Natural killer cell (primary cell): ENCODE results near the gene NUP205. TPM values are rescaled to one million over a fixed set of nuclear protein-coding genes. Genes with fewer than 3 reads are reported as not detected.

Experiments used
- ATAC-seq, 3 donors: fragments of 150-1000 bp in 2 of 3; fragments of 200-7000 bp in 1 of 3; cut with Tn5 transposase; 1 replicate in 1 of 3; 2 replicates in 2 of 3; pipeline ENCODE4 v1.10.0; 2021; ENCODE audit warnings: mild to moderate bottlenecking in 2 of 3, moderate library complexity in 2 of 3
- DNase-seq, 2 donors: peaks; one replicate each; pipeline versions ENCODE4 v3.0.0 to v3.0.0-alpha.2; 2013 to 2021; ENCODE audit warnings: mixed read lengths in 1 of 2
- H3K27ac ChIP-seq: one replicate; pipeline ENCODE4 v1.5.1; 2013; ENCODE audit warnings: mild to moderate bottlenecking, low read length
- H3K27me3 ChIP-seq: one replicate; pipeline ENCODE4 v1.6.1; 2013; ENCODE audit warnings: low read length; ENCODE audit not compliant: control insufficient read depth, insufficient read depth
- H3K36me3 ChIP-seq: one replicate; pipeline ENCODE4 v1.6.1; 2013; ENCODE audit warnings: low read length; ENCODE audit not compliant: control insufficient read depth, insufficient read depth
- H3K4me1 ChIP-seq: one replicate; pipeline ENCODE4 v1.6.1; 2013; ENCODE audit warnings: low read length; ENCODE audit not compliant: control insufficient read depth, insufficient read depth
- H3K4me3 ChIP-seq: one replicate; pipeline ENCODE4 v1.5.1; 2013; ENCODE audit warnings: low read length
- H3K9me3 ChIP-seq: one replicate; pipeline ENCODE4 v1.6.1; 2013; ENCODE audit warnings: low read length; ENCODE audit not compliant: control insufficient read depth, insufficient read depth
- H3K27ac Mint-ChIP-seq, 2 donors: one replicate each; pipeline ENCODE4 v1.8.0; 2022; ENCODE audit warnings: mild to moderate bottlenecking in 2 of 2, mixed read lengths in 2 of 2, moderate library complexity in 1 of 2
- H3K27me3 Mint-ChIP-seq, 2 donors: one replicate each; pipeline ENCODE4 v1.8.0; 2022; ENCODE audit warnings: low read depth in 2 of 2, mixed read lengths in 2 of 2
- H3K36me3 Mint-ChIP-seq: one replicate; pipeline ENCODE4 v1.8.0; 2022; ENCODE audit warnings: mixed read lengths
- H3K4me1 Mint-ChIP-seq, 2 donors: one replicate each; pipeline ENCODE4 v1.8.0; 2022; ENCODE audit warnings: mixed read lengths in 2 of 2
- H3K4me3 Mint-ChIP-seq: one replicate; pipeline ENCODE4 v1.8.0; 2022; ENCODE audit warnings: mild to moderate bottlenecking, moderate library complexity, mixed read lengths
- H3K9me3 Mint-ChIP-seq, 2 donors: one replicate each; pipeline ENCODE4 v1.8.0; 2022; ENCODE audit warnings: mixed read lengths in 2 of 2
- CTCF ChIP-seq: fragments of 200-600 bp; IDR thresholded peaks from one replicate; pipeline ENCODE4 v1.8.0; 2022; ENCODE audit warnings: antibody characterized with exemption
- WGBS: methylation state at CpG from one replicate; pipeline ENCODE4 v1.1.7; 2013; ENCODE audit warnings: missing lambda C conversion rate; ENCODE audit not compliant: insufficient coverage; 5-methylcytosine and 5-hydroxymethylcytosine counted together
- intact Hi-C: fragments of 100-400 bp; cut with micrococcal nuclease; formaldehyde crosslinking; loops from one replicate; pipeline ENCODE4 v1.14.2; 2022
- total RNA-seq, 4 donors: library from RNA; stranded (reverse); fragments of 120-200 nt in 1 of 4; gene quantifications; one replicate each; pipeline versions ENCODE4 v1.2.3 to v1.2.4, GENCODE V29; 2013 to 2022

Gene NUP205
- total RNA-seq, 3 donors from 2014 or later (not counting 1 experiment from before 2014, with no cell fraction given), result 45.6 to 55.1 (median 53.7) TPM

- H3K4me1 Mint-ChIP-seq, result no peaks in the 10 kb centered on the region
- Histone ChIP-seq H3K27me3 (no peaks in the 10 kb centered on the region), H3K4me1 (no peaks in the 10 kb centered on the region), H3K4me3 (no peak overlapping the region), H3K9me3 (no peaks in the 10 kb centered on the region), H3K36me3 (peaks cover 77% of the 10 kb centered on the region), H3K27ac (no peak overlapping the region)
- no peaks in the 10 kb centered on the region for H3K9me3 Mint-ChIP-seq
- WGBS, result no CpG with 5 or more reads among the region's 2 CpGs
- no peaks in the 10 kb centered on the region for H3K27me3 Mint-ChIP-seq
- H3K4me3 Mint-ChIP-seq, result no peak overlapping the region
- TF ChIP-seq CTCF, result no peak
- intact Hi-C loops, result no loop called here
- H3K36me3 Mint-ChIP-seq, result peaks cover 24% of the 10 kb centered on the region
- DNase-seq (no peak), ATAC-seq (no peak)
- H3K27ac Mint-ChIP-seq, result no peak overlapping the region
Observed at GRCh38 chr7:135597181-135597925, 39.6 kb downstream of the NUP205 start.

GRCh38 chr7:135597926-135598305 is 40.2 kb downstream of the NUP205 start:
- ATAC-seq, result no peak
- WGBS, result 98% methylated on average over 6 of the region's 6 CpGs
- Histone ChIP-seq H3K4me3 (no peak overlapping the region), H3K36me3 (peaks cover 78% of the 10 kb centered on the region), H3K9me3 (no peaks in the 10 kb centered on the region), H3K27ac (no peak overlapping the region), H3K27me3 (no peaks in the 10 kb centered on the region), H3K4me1 (no peaks in the 10 kb centered on the region)
- DNase-seq, result no peak
- TF ChIP-seq CTCF, result no peak
- no peaks in the 10 kb centered on the region for H3K4me1 Mint-ChIP-seq
- H3K36me3 Mint-ChIP-seq, result peaks cover 26% of the 10 kb centered on the region
- no peak overlapping the region for H3K4me3 Mint-ChIP-seq
- intact Hi-C loops, result no loop called here
- H3K9me3 Mint-ChIP-seq, result no peaks in the 10 kb centered on the region
- no peak overlapping the region for H3K27ac Mint-ChIP-seq
- no peaks in the 10 kb centered on the region for H3K27me3 Mint-ChIP-seq

GRCh38 chr7:135599471-135599870 is 41.8 kb downstream of the NUP205 start:
- no peak overlapping the region for H3K4me3 Mint-ChIP-seq
- intact Hi-C loops, result no loop called here
- peaks cover 74% of the 10 kb centered on the region for H3K36me3 ChIP-seq
- H3K4me1 Mint-ChIP-seq, result no peaks in the 10 kb centered on the region
- H3K4me1 ChIP-seq, result no peaks in the 10 kb centered on the region
- DNase-seq, result no peak
- H3K27me3 ChIP-seq, result no peaks in the 10 kb centered on the region
- H3K4me3 ChIP-seq, result no peak overlapping the region
- ATAC-seq, result no peak
- H3K27ac ChIP-seq, result no peak overlapping the region
- H3K36me3 Mint-ChIP-seq, result peaks cover 20% of the 10 kb centered on the region
- no peak overlapping the region for H3K27ac Mint-ChIP-seq
- H3K9me3 Mint-ChIP-seq, result no peaks in the 10 kb centered on the region
- H3K9me3 ChIP-seq, result no peaks in the 10 kb centered on the region
- no peak for TF ChIP-seq CTCF
- H3K27me3 Mint-ChIP-seq, result no peaks in the 10 kb centered on the region

GRCh38 chr7:135600226-135600625 is 42.5 kb downstream of the NUP205 start:
- no peaks in the 10 kb centered on the region for H3K4me1 ChIP-seq
- no peaks in the 10 kb centered on the region for H3K9me3 ChIP-seq
- no peak for TF ChIP-seq CTCF
- 97% methylated on average over 2 of the region's 2 CpGs for WGBS
- peaks cover 75% of the 10 kb centered on the region for H3K36me3 ChIP-seq
- Mint-ChIP-seq H3K4me1 (no peaks in the 10 kb centered on the region), H3K27ac (no peak overlapping the region), H3K36me3 (peaks cover 20% of the 10 kb centered on the region), H3K4me3 (no peak overlapping the region), H3K9me3 (no peaks in the 10 kb centered on the region), H3K27me3 (no peaks in the 10 kb centered on the region)
- DNase-seq (no peak), ATAC-seq (no peak)
- H3K4me3 ChIP-seq, result no peak overlapping the region
- H3K27me3 ChIP-seq, result no peaks in the 10 kb centered on the region
- intact Hi-C loops, result no loop called here
- H3K27ac ChIP-seq, result no peak overlapping the region
